LNCaP clone FGC (cell line): ENCODE measurements around the gene DNAJC22.

Experiments used
- DNase-seq: peaks from one replicate; pipeline ENCODE4 v3.0.0-alpha.2; 2011; ENCODE audit warnings: low read depth
- H3K4me3 ChIP-seq: 2 replicates; pipeline ENCODE4 v1.5.1; 2011; ENCODE audit warnings: mild to moderate bottlenecking, low read depth, low read length, control low read depth
- CTCF ChIP-seq: IDR thresholded peaks from 2 replicates; pipeline ENCODE4 v1.5.1; 2012; ENCODE audit warnings: mild to moderate bottlenecking; ENCODE audit not compliant: control insufficient read depth, insufficient read depth; ENCODE audit errors: extremely low read depth

DNAJC22 gene

GRCh38 chr12:49345051-49345824 is 1.4 kb upstream of the DNAJC22 start:
- DNase-seq, result no peak
- no peak overlapping the region for H3K4me3 ChIP-seq
- no peak for TF ChIP-seq CTCF

- peak overlapping the region; percentile 25 for H3K4me3 ChIP-seq
- DNase-seq, result no peak
- TF ChIP-seq CTCF, result no peak
Observed at GRCh38 chr12:49345825-49346658, 646 bp upstream of the DNAJC22 start.

GRCh38 chr12:49347311-49348193 is 864 bp downstream of the DNAJC22 start:
- H3K4me3 ChIP-seq, result peak overlapping the region; percentile 44
- DNase-seq, result peak; percentile 58
- TF ChIP-seq CTCF, result peak; percentile 94

- no peak for DNase-seq
- TF ChIP-seq CTCF, result no peak
- H3K4me3 ChIP-seq, result no peak overlapping the region
Observed at GRCh38 chr12:49348781-49349180, 2.1 kb downstream of the DNAJC22 start.

GRCh38 chr12:49349266-49349665 is 2.6 kb downstream of the DNAJC22 start:
- no peak for TF ChIP-seq CTCF
- DNase-seq, result no peak
- H3K4me3 ChIP-seq, result no peak overlapping the region

- TF ChIP-seq CTCF, result no peak
- no peak overlapping the region for H3K4me3 ChIP-seq
- DNase-seq, result no peak
Observed at GRCh38 chr12:49352351-49352750, 5.7 kb downstream of the DNAJC22 start.
